WERI-Rb-1 (cell line): ENCODE data around the gene TENM3.

Experiments
- DNase-seq: peaks from one replicate; pipeline ENCODE4 v3.0.0-alpha.2; 2020
- H3K27ac ChIP-seq: fragments of 250-450 bp; sonication (Bioruptor Pico); 2 replicates; pipeline ENCODE4 v1.5.1; 2020; ENCODE audit warnings: mild to moderate bottlenecking, moderate library complexity
- H3K27me3 ChIP-seq: fragments of 250-450 bp; sonication (Bioruptor Pico); 2 replicates; pipeline ENCODE4 v1.5.1; 2021; ENCODE audit warnings: mild to moderate bottlenecking, low read depth, moderate library complexity; ENCODE audit not compliant: insufficient read depth, severe bottlenecking
- H3K36me3 ChIP-seq: fragments of 250-450 bp; sonication (Bioruptor Pico); 2 replicates; pipeline ENCODE4 v1.5.1; 2020; ENCODE audit warnings: mild to moderate bottlenecking, moderate library complexity
- H3K4me3 ChIP-seq: 2 replicates; pipeline ENCODE4 v1.5.1; 2011; ENCODE audit warnings: low read depth, mild to moderate bottlenecking, control low read depth, low read length
- H3K9me3 ChIP-seq: fragments of 250-450 bp; sonication (Bioruptor Pico); 2 replicates; pipeline ENCODE4 v1.5.1; 2021; ENCODE audit warnings: mild to moderate bottlenecking, moderate library complexity; ENCODE audit not compliant: severe bottlenecking
- CTCF ChIP-seq: IDR thresholded peaks from 2 replicates; pipeline ENCODE4 v1.5.1; 2011; ENCODE audit warnings: low read depth, mild to moderate bottlenecking, control low read depth, inconsistent platforms, low read length

Gene TENM3

GRCh38 chr4:182318256-182318655 is 75.1 kb downstream of the TENM3 start:
- H3K9me3 ChIP-seq, result peaks cover 12% of the 10 kb centered on the region
- H3K4me3 ChIP-seq, result no peak overlapping the region
- H3K36me3 ChIP-seq, result no peaks in the 10 kb centered on the region
- no peak for DNase-seq
- H3K27ac ChIP-seq, result no peak overlapping the region
- TF ChIP-seq CTCF, result no peak
- H3K27me3 ChIP-seq, result no peaks in the 10 kb centered on the region

GRCh38 chr4:182320092-182320491 is 76.9 kb downstream of the TENM3 start:
- H3K36me3 ChIP-seq, result no peaks in the 10 kb centered on the region
- H3K27me3 ChIP-seq, result no peaks in the 10 kb centered on the region
- DNase-seq, result no peak
- no peak overlapping the region for H3K4me3 ChIP-seq
- H3K9me3 ChIP-seq, result peaks cover 5% of the 10 kb centered on the region
- no peak overlapping the region for H3K27ac ChIP-seq
- TF ChIP-seq CTCF, result no peak

- no peaks in the 10 kb centered on the region for H3K27me3 ChIP-seq
- DNase-seq, result no peak
Measured at GRCh38 chr4:182320580-182320979, 77.4 kb downstream of the TENM3 start.

GRCh38 chr4:182324282-182324681 is 81.1 kb downstream of the TENM3 start:
- Histone ChIP-seq H3K27ac (no peak overlapping the region), H3K4me3 (no peak overlapping the region), H3K36me3 (no peaks in the 10 kb centered on the region), H3K9me3 (no peaks in the 10 kb centered on the region), H3K27me3 (no peaks in the 10 kb centered on the region)
- no peak for DNase-seq
- no peak for TF ChIP-seq CTCF

More at GRCh38 chr4:182320580-182320979, 77.4 kb downstream of the TENM3 start:
- Histone ChIP-seq H3K4me3 (no peak overlapping the region), H3K9me3 (peaks cover 2% of the 10 kb centered on the region), H3K27ac (no peak overlapping the region), H3K36me3 (no peaks in the 10 kb centered on the region)
- no peak for TF ChIP-seq CTCF

- Histone ChIP-seq H3K36me3 (no peaks in the 10 kb centered on the region), H3K27ac (no peak overlapping the region), H3K4me3 (no peak overlapping the region), H3K27me3 (no peaks in the 10 kb centered on the region), H3K9me3 (no peaks in the 10 kb centered on the region)
- no peak for TF ChIP-seq CTCF
- DNase-seq, result no peak
Measured at GRCh38 chr4:182325397-182325796, 82.2 kb downstream of the TENM3 start.

- Histone ChIP-seq H3K27ac (no peak overlapping the region), H3K9me3 (no peaks in the 10 kb centered on the region), H3K27me3 (no peaks in the 10 kb centered on the region), H3K4me3 (no peak overlapping the region), H3K36me3 (no peaks in the 10 kb centered on the region)
- TF ChIP-seq CTCF, result no peak
- no peak for DNase-seq
Measured at GRCh38 chr4:182325848-182326255, 82.7 kb downstream of the TENM3 start.
